ENCODE results near the gene DRC3. TPM values are rescaled to one million over a fixed set of nuclear protein-coding genes. Genes with fewer than 3 reads are reported as not detected.

Gene DRC3
- total RNA-seq, 1 experiment from 2014 or later, result 2.4 TPM

- Histone ChIP-seq H3K27ac (ENCODE audit: low read depth, low read length) (no peak overlapping the region), H3K9me3 (ENCODE audit: control insufficient read depth in 1 of 2, insufficient read depth in 1 of 2, low read depth in 1 of 2, low read length in 2 of 2) (no peaks in the 10 kb centered on the region), H3K36me3 (ENCODE audit: control insufficient read depth in 1 of 2, insufficient read depth in 2 of 2, low read length in 2 of 2) (peaks cover 2 to 9% of the 10 kb centered on the region in 2 experiments; a peak in 2 of 4 replicates), H4K20me1 (ENCODE audit: insufficient read depth) (no peaks in the 10 kb centered on the region), H3K4me3 (replicated peaks in 1 of 2; ENCODE audit: low read depth in 1 of 2, low read length in 2 of 2) (no peak overlapping the region), H3K27me3 (ENCODE audit: insufficient read depth, low read length) (no peaks in the 10 kb centered on the region), H2AFZ (ENCODE audit: low read depth, low read length, poor library complexity, severe bottlenecking) (no peak overlapping the region), H3K4me1 (ENCODE audit: control insufficient read depth in 1 of 2, insufficient read depth in 2 of 2, low read length in 2 of 2) (peaks cover 4 to 5% of the 10 kb centered on the region in 2 experiments; a peak in 3 of 4 replicates), H3K9ac (ENCODE audit: low read length) (no peak overlapping the region), H3K9me2 (ENCODE audit: insufficient read depth) (no peaks in the 10 kb centered on the region), H3K4me2 (ENCODE audit: low read length) (no peak overlapping the region), H3K79me2 (ENCODE audit: insufficient read depth, low read length) (no peaks in the 10 kb centered on the region)
- BruUV-seq (replicated peaks), result no TSS peak
- ChIA-PET POLR2A (no interaction called here), CTCF (no interaction called here), RAD21 (ENCODE audit: low non-redundant PET in 1 of 2, low total read pairs in 2 of 2, uncharacterized antibody in 2 of 2, unreplicated experiment in 2 of 2) (no interaction called here)
- DNase-seq (ENCODE audit: low read depth, low spot score) (no peak), ATAC-seq (no peak)
- TF ChIP-seq, protein P1, sequence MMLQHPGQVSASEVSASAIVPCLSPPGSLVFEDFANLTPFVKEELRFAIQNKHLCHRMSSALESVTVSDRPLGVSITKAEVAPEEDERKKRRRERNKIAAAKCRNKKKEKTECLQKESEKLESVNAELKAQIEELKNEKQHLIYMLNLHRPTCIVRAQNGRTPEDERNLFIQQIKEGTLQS (IDR thresholded peaks at IDR 0.05), result no peak
- TF ChIP-seq EZH2 (IDR thresholded peaks at IDR 0.05) (no peak), POLR2AphosphoS5 (IDR thresholded peaks at IDR 0.05; ENCODE audit: low read depth, low read length) (no peak), SIN3A (IDR thresholded peaks at IDR 0.05; ENCODE audit: low read depth) (no peak), YY1 (IDR thresholded peaks at IDR 0.05; ENCODE audit: extremely low read depth, insufficient replicate concordance, low read depth, low read length) (no peak), SP1 (IDR thresholded peaks at IDR 0.05; ENCODE audit: low read depth) (no peak), TCF7L2 (IDR thresholded peaks at IDR 0.05; ENCODE audit: borderline replicate concordance, extremely low read depth, insufficient read depth, insufficient read length) (no peak), ZBTB33 (IDR thresholded peaks at IDR 0.05; ENCODE audit: extremely low read depth, insufficient replicate concordance, low read length) (no peak), CTCF (IDR thresholded peaks at IDR 0.05 in 2 of 3, conservative IDR thresholded peaks at IDR 0.05 in 1 of 3; ENCODE audit: borderline replicate concordance in 1 of 3, insufficient read depth in 1 of 3, low read depth in 2 of 3, low read length in 2 of 3) (no peak), JUND (IDR thresholded peaks at IDR 0.05) (no peak), ZFX (IDR thresholded peaks at IDR 0.05) (no peak), EGR1 (IDR thresholded peaks at IDR 0.05; ENCODE audit: low read depth) (no peak), ZNF274 (IDR thresholded peaks at IDR 0.05; ENCODE audit: low read depth, low read length) (no peak), RAD21 (IDR thresholded peaks at IDR 0.05; ENCODE audit: low read depth) (no peak), FOSL1 (IDR thresholded peaks at IDR 0.05; ENCODE audit: low read depth) (no peak), SRF (IDR thresholded peaks at IDR 0.05; ENCODE audit: low read depth) (no peak), EZH2phosphoT487 (IDR thresholded peaks at IDR 0.05; ENCODE audit: borderline replicate concordance) (no peak)
- TF ChIP-seq, protein P2, sequence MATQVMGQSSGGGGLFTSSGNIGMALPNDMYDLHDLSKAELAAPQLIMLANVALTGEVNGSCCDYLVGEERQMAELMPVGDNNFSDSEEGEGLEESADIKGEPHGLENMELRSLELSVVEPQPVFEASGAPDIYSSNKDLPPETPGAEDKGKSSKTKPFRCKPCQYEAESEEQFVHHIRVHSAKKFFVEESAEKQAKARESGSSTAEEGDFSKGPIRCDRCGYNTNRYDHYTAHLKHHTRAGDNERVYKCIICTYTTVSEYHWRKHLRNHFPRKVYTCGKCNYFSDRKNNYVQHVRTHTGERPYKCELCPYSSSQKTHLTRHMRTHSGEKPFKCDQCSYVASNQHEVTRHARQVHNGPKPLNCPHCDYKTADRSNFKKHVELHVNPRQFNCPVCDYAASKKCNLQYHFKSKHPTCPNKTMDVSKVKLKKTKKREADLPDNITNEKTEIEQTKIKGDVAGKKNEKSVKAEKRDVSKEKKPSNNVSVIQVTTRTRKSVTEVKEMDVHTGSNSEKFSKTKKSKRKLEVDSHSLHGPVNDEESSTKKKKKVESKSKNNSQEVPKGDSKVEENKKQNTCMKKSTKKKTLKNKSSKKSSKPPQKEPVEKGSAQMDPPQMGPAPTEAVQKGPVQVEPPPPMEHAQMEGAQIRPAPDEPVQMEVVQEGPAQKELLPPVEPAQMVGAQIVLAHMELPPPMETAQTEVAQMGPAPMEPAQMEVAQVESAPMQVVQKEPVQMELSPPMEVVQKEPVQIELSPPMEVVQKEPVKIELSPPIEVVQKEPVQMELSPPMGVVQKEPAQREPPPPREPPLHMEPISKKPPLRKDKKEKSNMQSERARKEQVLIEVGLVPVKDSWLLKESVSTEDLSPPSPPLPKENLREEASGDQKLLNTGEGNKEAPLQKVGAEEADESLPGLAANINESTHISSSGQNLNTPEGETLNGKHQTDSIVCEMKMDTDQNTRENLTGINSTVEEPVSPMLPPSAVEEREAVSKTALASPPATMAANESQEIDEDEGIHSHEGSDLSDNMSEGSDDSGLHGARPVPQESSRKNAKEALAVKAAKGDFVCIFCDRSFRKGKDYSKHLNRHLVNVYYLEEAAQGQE (IDR thresholded peaks at IDR 0.05; ENCODE audit: low read depth), result no peak
- TF ChIP-seq, protein P3, sequence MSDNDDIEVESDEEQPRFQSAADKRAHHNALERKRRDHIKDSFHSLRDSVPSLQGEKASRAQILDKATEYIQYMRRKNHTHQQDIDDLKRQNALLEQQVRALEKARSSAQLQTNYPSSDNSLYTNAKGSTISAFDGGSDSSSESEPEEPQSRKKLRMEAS (IDR thresholded peaks at IDR 0.05), result no peak
- intact Hi-C loops (cut with micrococcal nuclease), result no loop called here
These were observed 91.4 kb downstream of the DRC3 start for GRCh38 chr17:18064053-18064452.

Data from HCT116 (cell line).